Measurements from ENCODE around the gene GRM8. TPM values are rescaled to one million over a fixed set of nuclear protein-coding genes. Genes with fewer than 3 reads are reported as not detected.
"Not testable (repeated sequence)": the region's sequence is repeated elsewhere in the genome, so short reads cannot be mapped to it uniquely, and the experiment has no call there.

Gene GRM8
- total RNA-seq, 1 experiment from 2014 or later, result not detected

DNA sequence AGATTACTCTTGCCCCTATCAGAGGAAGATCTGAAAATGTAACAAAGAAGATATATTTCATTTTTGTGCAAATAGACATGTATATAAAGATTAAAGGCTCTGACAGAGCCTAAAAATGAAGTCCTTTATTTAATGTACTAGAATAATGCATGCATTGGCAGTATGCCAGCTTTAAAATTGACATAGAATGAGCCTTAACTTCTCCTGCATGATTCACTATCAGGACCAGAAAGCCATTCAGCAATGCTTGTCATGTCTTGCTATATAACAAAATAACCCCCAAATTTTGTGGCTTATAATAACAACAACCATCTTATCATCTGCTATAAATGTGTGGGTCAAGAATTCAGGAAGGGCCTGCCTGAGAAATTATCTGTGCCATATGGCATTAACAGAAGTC, 411.9 kb downstream of the GRM8 start:
- no peaks in the 10 kb centered on the region for H3K36me3 ChIP-seq (ENCODE audit: control insufficient read depth, insufficient read depth, low read length)
- H3K9me3 ChIP-seq, result no peaks in the 10 kb centered on the region
- intact Hi-C loops (cut with micrococcal nuclease; ENCODE audit: unreplicated experiment), result no loop called here
- no peaks in the 10 kb centered on the region for H3K36me3 Mint-ChIP-seq (ENCODE audit: insufficient read depth, unreplicated experiment)
- TF ChIP-seq, protein P1, sequence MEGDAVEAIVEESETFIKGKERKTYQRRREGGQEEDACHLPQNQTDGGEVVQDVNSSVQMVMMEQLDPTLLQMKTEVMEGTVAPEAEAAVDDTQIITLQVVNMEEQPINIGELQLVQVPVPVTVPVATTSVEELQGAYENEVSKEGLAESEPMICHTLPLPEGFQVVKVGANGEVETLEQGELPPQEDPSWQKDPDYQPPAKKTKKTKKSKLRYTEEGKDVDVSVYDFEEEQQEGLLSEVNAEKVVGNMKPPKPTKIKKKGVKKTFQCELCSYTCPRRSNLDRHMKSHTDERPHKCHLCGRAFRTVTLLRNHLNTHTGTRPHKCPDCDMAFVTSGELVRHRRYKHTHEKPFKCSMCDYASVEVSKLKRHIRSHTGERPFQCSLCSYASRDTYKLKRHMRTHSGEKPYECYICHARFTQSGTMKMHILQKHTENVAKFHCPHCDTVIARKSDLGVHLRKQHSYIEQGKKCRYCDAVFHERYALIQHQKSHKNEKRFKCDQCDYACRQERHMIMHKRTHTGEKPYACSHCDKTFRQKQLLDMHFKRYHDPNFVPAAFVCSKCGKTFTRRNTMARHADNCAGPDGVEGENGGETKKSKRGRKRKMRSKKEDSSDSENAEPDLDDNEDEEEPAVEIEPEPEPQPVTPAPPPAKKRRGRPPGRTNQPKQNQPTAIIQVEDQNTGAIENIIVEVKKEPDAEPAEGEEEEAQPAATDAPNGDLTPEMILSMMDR (IDR thresholded peaks at IDR 0.05; ENCODE audit: insufficient read depth in 1 of 2, low read depth in 1 of 2, low read length in 1 of 2, severe bottlenecking in 1 of 2, unreplicated experiment in 1 of 2), result no peak
- H3K27me3 ChIP-seq (replicated peaks; ENCODE audit: control insufficient read depth, insufficient read depth, low read length), result no peaks in the 10 kb centered on the region
- H3K4me1 ChIP-seq, result no peaks in the 10 kb centered on the region
- peaks cover 4% of the 10 kb centered on the region for H3K27me3 Mint-ChIP-seq (ENCODE audit: insufficient read depth, unreplicated experiment)
- no peaks in the 10 kb centered on the region for H3K9me3 Mint-ChIP-seq (ENCODE audit: unreplicated experiment)
- ChIA-PET CTCF (no interaction called here), POLR2A (no interaction called here)
- no peaks in the 10 kb centered on the region for H3K4me1 Mint-ChIP-seq (ENCODE audit: low read depth, unreplicated experiment)
- H3K4me3 ChIP-seq (ENCODE audit: low read depth, low read length), result no peak overlapping the region
- DNase-seq, result no peak
- BruUV-seq (replicated peaks), result no TSS peak
- no peak overlapping the region for H3K4me3 Mint-ChIP-seq (ENCODE audit: unreplicated experiment)
- H3K27ac Mint-ChIP-seq (ENCODE audit: unreplicated experiment), result no peak overlapping the region

- H3K9me3 ChIP-seq, result no peaks in the 10 kb centered on the region
- Mint-ChIP-seq H3K9me3 (ENCODE audit: unreplicated experiment) (no peaks in the 10 kb centered on the region), H3K27ac (ENCODE audit: unreplicated experiment) (no peak overlapping the region), H3K4me1 (ENCODE audit: low read depth, unreplicated experiment) (no peaks in the 10 kb centered on the region), H3K4me3 (ENCODE audit: unreplicated experiment) (no peak overlapping the region), H3K27me3 (ENCODE audit: insufficient read depth, unreplicated experiment) (peaks cover 4% of the 10 kb centered on the region), H3K36me3 (ENCODE audit: insufficient read depth, unreplicated experiment) (no peaks in the 10 kb centered on the region)
- ChIA-PET POLR2A (no interaction called here), CTCF (no interaction called here)
- H3K4me1 ChIP-seq, result no peaks in the 10 kb centered on the region
- no peaks in the 10 kb centered on the region for H3K27me3 ChIP-seq (replicated peaks; ENCODE audit: control insufficient read depth, insufficient read depth, low read length)
- DNase-seq, result no peak
- no TSS peak for BruUV-seq (replicated peaks)
- TF ChIP-seq, protein P1 (IDR thresholded peaks at IDR 0.05; ENCODE audit: insufficient read depth in 1 of 2, low read depth in 1 of 2, low read length in 1 of 2, severe bottlenecking in 1 of 2, unreplicated experiment in 1 of 2), result no peak
- intact Hi-C loops (cut with micrococcal nuclease; ENCODE audit: unreplicated experiment), result no loop called here
- H3K4me3 ChIP-seq (ENCODE audit: low read depth, low read length), result no peak overlapping the region
- H3K36me3 ChIP-seq (ENCODE audit: control insufficient read depth, insufficient read depth, low read length), result no peaks in the 10 kb centered on the region
Measured at GRCh38 chr7:126839624-126840023, 413.1 kb downstream of the GRM8 start.

- no TSS peak for BruUV-seq (replicated peaks)
- no peaks in the 10 kb centered on the region for H3K4me1 Mint-ChIP-seq (ENCODE audit: low read depth, unreplicated experiment)
- no peak overlapping the region for H3K4me3 Mint-ChIP-seq (ENCODE audit: unreplicated experiment)
- no peak for DNase-seq
- Histone ChIP-seq H3K9me3 (no peaks in the 10 kb centered on the region), H3K27me3 (replicated peaks; ENCODE audit: control insufficient read depth, insufficient read depth, low read length) (no peaks in the 10 kb centered on the region), H3K4me1 (no peaks in the 10 kb centered on the region), H3K4me3 (ENCODE audit: low read depth, low read length) (no peak overlapping the region), H3K36me3 (ENCODE audit: control insufficient read depth, insufficient read depth, low read length) (no peaks in the 10 kb centered on the region)
- intact Hi-C loops (cut with micrococcal nuclease; ENCODE audit: unreplicated experiment), result no loop called here
- peaks cover 4% of the 10 kb centered on the region for H3K27me3 Mint-ChIP-seq (ENCODE audit: insufficient read depth, unreplicated experiment)
- H3K27ac Mint-ChIP-seq (ENCODE audit: unreplicated experiment), result no peak overlapping the region
- TF ChIP-seq, protein P1 (IDR thresholded peaks at IDR 0.05; ENCODE audit: insufficient read depth in 1 of 2, low read depth in 1 of 2, low read length in 1 of 2, severe bottlenecking in 1 of 2, unreplicated experiment in 1 of 2), result no peak
- ChIA-PET CTCF (no interaction called here), POLR2A (no interaction called here)
- no peaks in the 10 kb centered on the region for H3K36me3 Mint-ChIP-seq (ENCODE audit: insufficient read depth, unreplicated experiment)
- no peaks in the 10 kb centered on the region for H3K9me3 Mint-ChIP-seq (ENCODE audit: unreplicated experiment)
Measured at GRCh38 chr7:126838194-126838593, 414.5 kb downstream of the GRM8 start.

GRCh38 chr7:126831241-126831640, 421.5 kb downstream of the GRM8 start:
- H3K36me3 Mint-ChIP-seq (ENCODE audit: insufficient read depth, unreplicated experiment); H3K27me3 ChIP-seq (replicated peaks; ENCODE audit: control insufficient read depth, insufficient read depth, low read length); H3K4me1 ChIP-seq; H3K9me3 ChIP-seq; POLR2A ChIA-PET; H3K36me3 ChIP-seq (ENCODE audit: control insufficient read depth, insufficient read depth, low read length); H3K4me3 Mint-ChIP-seq (ENCODE audit: unreplicated experiment); DNase-seq; intact Hi-C loops (cut with micrococcal nuclease; ENCODE audit: unreplicated experiment); H3K4me1 Mint-ChIP-seq (ENCODE audit: low read depth, unreplicated experiment); H3K27ac Mint-ChIP-seq (ENCODE audit: unreplicated experiment); H3K27me3 Mint-ChIP-seq (ENCODE audit: insufficient read depth, unreplicated experiment); H3K4me3 ChIP-seq (ENCODE audit: low read depth, low read length); CTCF ChIA-PET; BruUV-seq (replicated peaks); H3K9me3 Mint-ChIP-seq (ENCODE audit: unreplicated experiment): not testable (repeated sequence)

All from Caco-2 (cell line).